CD14-positive monocyte (primary cell): ENCODE results near the gene ALPI. TPM values are rescaled to one million over a fixed set of nuclear protein-coding genes. Genes with fewer than 3 reads are reported as not detected.

Experiments used
- DNase-seq, 3 donors: peaks; one replicate each; pipeline ENCODE4 v3.0.0-alpha.2; 2011 to 2022
- H2AFZ ChIP-seq: 2 replicates; pipeline ENCODE4 v1.6.0; 2012; ENCODE audit warnings: mild to moderate bottlenecking, low read depth, low read length, inconsistent platforms; ENCODE audit not compliant: insufficient read depth, poor library complexity, severe bottlenecking
- H3K27ac ChIP-seq, 2 donors: 1 replicate in 1 of 2; 2 replicates in 1 of 2; pipeline ENCODE4 v1.5.1; 2012 to 2013; ENCODE audit warnings: low read length in 2 of 2, control low read depth in 1 of 2, inconsistent platforms in 1 of 2, low read depth in 1 of 2, mild to moderate bottlenecking in 1 of 2
- H3K27me3 ChIP-seq, 2 donors: one replicate each; pipeline versions ENCODE4 v1.6.0 to v1.6.1; 2011 to 2013; ENCODE audit warnings: low read length in 2 of 2; ENCODE audit not compliant: control insufficient read depth in 2 of 2, insufficient read depth in 2 of 2
- H3K36me3 ChIP-seq, 2 donors: replicated peaks in 1 of 2; 1 replicate in 1 of 2; 2 replicates in 1 of 2; pipeline versions ENCODE4 v1.5.1 to v1.6.1; 2012 to 2013; ENCODE audit warnings: low read length in 2 of 2, control low read depth in 1 of 2, inconsistent platforms in 1 of 2, mild to moderate bottlenecking in 1 of 2; ENCODE audit not compliant: insufficient read depth in 2 of 2, control insufficient read depth in 1 of 2
- H3K4me1 ChIP-seq, 2 donors: 1 replicate in 1 of 2; 2 replicates in 1 of 2; pipeline versions ENCODE4 v1.5.1 to v1.6.1; 2012 to 2013; ENCODE audit warnings: low read length in 2 of 2, control low read depth in 1 of 2, inconsistent platforms in 1 of 2, mild to moderate bottlenecking in 1 of 2, moderate library complexity in 1 of 2; ENCODE audit not compliant: insufficient read depth in 2 of 2, control insufficient read depth in 1 of 2
- H3K4me2 ChIP-seq: replicated peaks from 2 replicates; pipeline ENCODE3; 2012; ENCODE audit warnings: low read length, moderate library complexity, mild to moderate bottlenecking; ENCODE audit not compliant: poor library complexity, severe bottlenecking; ENCODE audit errors: extremely low read depth
- H3K4me3 ChIP-seq, 3 experiments: fragments of 200-600 bp in 1 of 3; sonication (generic) in 1 of 3; replicated peaks in 1 of 3; 1 replicate in 2 of 3; 2 replicates in 1 of 3; pipeline ENCODE4 v1.5.1; 2011 to 2013; ENCODE audit warnings: low read length in 3 of 3, mild to moderate bottlenecking in 3 of 3, control low read depth in 2 of 3, low read depth in 2 of 3, inconsistent platforms in 1 of 3, moderate library complexity in 1 of 3
- H3K79me2 ChIP-seq: 2 replicates; pipeline ENCODE4 v1.6.0; 2012; ENCODE audit warnings: mild to moderate bottlenecking, control low read depth, inconsistent platforms, low read length, moderate library complexity; ENCODE audit not compliant: insufficient read depth
- H3K9ac ChIP-seq: 2 replicates; pipeline ENCODE4 v1.6.0; 2017; ENCODE audit warnings: low read length, mild to moderate bottlenecking; ENCODE audit not compliant: insufficient read depth, poor library complexity, severe bottlenecking
- H3K9me3 ChIP-seq, 2 donors: replicated peaks in 1 of 2; 1 replicate in 1 of 2; 2 replicates in 1 of 2; pipeline versions ENCODE4 v1.5.1 to v1.6.1; 2012 to 2013; ENCODE audit warnings: low read length in 2 of 2, control low read depth in 1 of 2; ENCODE audit not compliant: control insufficient read depth in 1 of 2, insufficient read depth in 1 of 2
- H4K20me1 ChIP-seq: 2 replicates; pipeline ENCODE4 v1.6.0; 2012; ENCODE audit warnings: mild to moderate bottlenecking, low read length, control low read depth, moderate library complexity; ENCODE audit not compliant: insufficient read depth
- H3K27ac Mint-ChIP-seq, 7 donors: one replicate each; pipeline ENCODE4 v1.8.0; 2020; ENCODE audit warnings: mild to moderate bottlenecking in 7 of 7, mixed read lengths in 7 of 7, moderate library complexity in 6 of 7, inconsistent platforms in 2 of 7
- H3K27me3 Mint-ChIP-seq, 3 donors: one replicate each; pipeline ENCODE4 v1.8.0; 2021 to 2022; ENCODE audit warnings: low read depth in 3 of 3, mild to moderate bottlenecking in 3 of 3, mixed read lengths in 3 of 3, moderate library complexity in 3 of 3, inconsistent platforms in 1 of 3
- H3K36me3 Mint-ChIP-seq, 2 donors: one replicate each; pipeline ENCODE4 v1.8.0; 2020; ENCODE audit warnings: mixed read lengths in 2 of 2, inconsistent platforms in 1 of 2, mild to moderate bottlenecking in 1 of 2
- H3K4me1 Mint-ChIP-seq: one replicate; pipeline ENCODE4 v1.8.0; 2020; ENCODE audit warnings: mild to moderate bottlenecking, mixed read lengths
- H3K4me3 Mint-ChIP-seq, 2 donors: one replicate each; pipeline ENCODE4 v1.8.0; 2020; ENCODE audit warnings: mild to moderate bottlenecking in 2 of 2, mixed read lengths in 2 of 2, moderate library complexity in 1 of 2
- H3K9me3 Mint-ChIP-seq, 7 donors: one replicate each; pipeline ENCODE4 v1.8.0; 2020 to 2022; ENCODE audit warnings: mixed read lengths in 7 of 7, mild to moderate bottlenecking in 6 of 7, moderate library complexity in 6 of 7, inconsistent platforms in 2 of 7
- CTCF ChIP-seq: fragments of 200-600 bp; IDR thresholded peaks from one replicate; pipeline ENCODE4 v1.8.0; 2022; ENCODE audit warnings: antibody characterized with exemption, mild to moderate bottlenecking
- WGBS: methylation state at CpG from one replicate; pipeline ENCODE4 v1.1.5; 2013; ENCODE audit warnings: missing lambda C conversion rate; ENCODE audit not compliant: insufficient coverage; 5-methylcytosine and 5-hydroxymethylcytosine counted together
- intact Hi-C, 2 donors: fragments of 100-400 bp; cut with micrococcal nuclease; formaldehyde crosslinking; loops; one replicate each; pipeline versions ENCODE4 v1.15.0 to v1.15.1; 2023
- polyA plus RNA-seq, 3 donors: library from polyadenylated mRNA; depleted of rRNA in 1 of 3; unstranded in 2 of 3; stranded (reverse) in 1 of 3; fragments of 300-500 nt in 2 of 3; fragments of >200 nt in 1 of 3; fragmentation: Illumina TruSeq in 2 of 3; gene quantifications; 1 replicate in 2 of 3; 2 replicates in 1 of 3; pipeline ENCODE4 v1.2.3, GENCODE V29; 2012 to 2021

The ALPI gene
- polyA plus RNA-seq, 3 donors = not detected

GRCh38 chr2:232434091-232434490 lies 21.9 kb upstream of the ALPI start:
- 96% methylated on average over 8 of the region's 9 CpGs for WGBS
- Histone ChIP-seq H3K9me3 (no peaks in the 10 kb centered on the region), H3K9ac (no peak overlapping the region), H3K36me3 (no peaks in the 10 kb centered on the region), H4K20me1 (no peaks in the 10 kb centered on the region), H3K27me3 (no peaks in the 10 kb centered on the region), H3K4me2 (no peak overlapping the region), H2AFZ (no peak overlapping the region), H3K4me3 (no peak overlapping the region), H3K4me1 (no peaks in the 10 kb centered on the region), H3K79me2 (no peaks in the 10 kb centered on the region), H3K27ac (no peak overlapping the region)
- Mint-ChIP-seq H3K9me3 (peaks cover 0 to 2% (median 0%) of the 10 kb centered on the region in 7 donors), H3K27ac (no peak overlapping the region), H3K4me3 (no peak overlapping the region), H3K27me3 (peaks cover 0 to 11% (median 7%) of the 10 kb centered on the region in 3 donors), H3K36me3 (no peaks in the 10 kb centered on the region), H3K4me1 (peaks cover 3% of the 10 kb centered on the region)
- no peak for DNase-seq
- TF ChIP-seq CTCF = no peak
- intact Hi-C loops = no loop called here

GRCh38 chr2:232434563-232435374 lies 21.2 kb upstream of the ALPI start:
- TF ChIP-seq CTCF = no peak
- no peak overlapping the region for H2AFZ ChIP-seq
- no peaks in the 10 kb centered on the region for H3K9me3 ChIP-seq
- Mint-ChIP-seq H3K9me3 (peaks cover 0 to 2% (median 0%) of the 10 kb centered on the region in 7 donors), H3K4me1 (no peaks in the 10 kb centered on the region), H3K27ac (no peak overlapping the region), H3K27me3 (peaks cover 0 to 10% (median 10%) of the 10 kb centered on the region in 3 donors), H3K4me3 (no peak overlapping the region), H3K36me3 (no peaks in the 10 kb centered on the region)
- WGBS = 97% methylated on average over 12 of the region's 12 CpGs
- H3K9ac ChIP-seq = no peak overlapping the region
- H3K27me3 ChIP-seq = no peaks in the 10 kb centered on the region
- H3K4me2 ChIP-seq = no peak overlapping the region
- intact Hi-C loops = loop anchor here in 1 of 2 donors (5.0 kb wide), 1 partner anchor 522 kb away; no protein-coding TSS in a partner anchor
- H4K20me1 ChIP-seq = no peaks in the 10 kb centered on the region
- DNase-seq = no peak
- H3K36me3 ChIP-seq = no peaks in the 10 kb centered on the region
- no peak overlapping the region for H3K27ac ChIP-seq
- H3K4me1 ChIP-seq = no peaks in the 10 kb centered on the region
- no peak overlapping the region for H3K4me3 ChIP-seq
- no peaks in the 10 kb centered on the region for H3K79me2 ChIP-seq
